Left cardiac atrium (tissue), 4 donors: Measurements from ENCODE around the gene PTPRG. TPM values are rescaled to one million over a fixed set of nuclear protein-coding genes. Genes with fewer than 3 reads are reported as not detected.

Source experiments
- ATAC-seq, 2 donors: fragments of 200-7000 bp; cut with Tn5 transposase; one replicate each; pipeline ENCODE4 v1.9.1; 2020; ENCODE audit warnings: mild to moderate bottlenecking in 2 of 2, moderate library complexity in 2 of 2
- DNase-seq: peaks from one replicate; pipeline ENCODE4 v3.0.0-alpha.2; 2020
- intact Hi-C, 2 donors: fragments of 100-400 bp; cut with DNase I; formaldehyde crosslinking; loops; one replicate each; pipeline versions ENCODE4 v1.14.1 to v1.15.1; 2022 to 2023
- total RNA-seq, 2 donors: library from RNA; stranded (reverse); fragmentation: NEBNext Ultra II Directional; extraction: Animal tissue kit (Norgen Biotek cat#: 25700); gene quantifications; one replicate each; pipeline ENCODE4 v1.2.1, GENCODE V29; 2021
- donor health status: DM: no; HTN: yes; CAD: no.
- donor health status: DM: no; HTN: yes; CAD: no; lungs with severe emphysema.
- donor health status: DM: yes; HTN: yes; CAD: no.
- donor health status: Dilated cardiomyopathy.

The PTPRG gene
- total RNA-seq, 2 donors from 2014 or later = 37.6 to 46.9 TPM

DNA sequence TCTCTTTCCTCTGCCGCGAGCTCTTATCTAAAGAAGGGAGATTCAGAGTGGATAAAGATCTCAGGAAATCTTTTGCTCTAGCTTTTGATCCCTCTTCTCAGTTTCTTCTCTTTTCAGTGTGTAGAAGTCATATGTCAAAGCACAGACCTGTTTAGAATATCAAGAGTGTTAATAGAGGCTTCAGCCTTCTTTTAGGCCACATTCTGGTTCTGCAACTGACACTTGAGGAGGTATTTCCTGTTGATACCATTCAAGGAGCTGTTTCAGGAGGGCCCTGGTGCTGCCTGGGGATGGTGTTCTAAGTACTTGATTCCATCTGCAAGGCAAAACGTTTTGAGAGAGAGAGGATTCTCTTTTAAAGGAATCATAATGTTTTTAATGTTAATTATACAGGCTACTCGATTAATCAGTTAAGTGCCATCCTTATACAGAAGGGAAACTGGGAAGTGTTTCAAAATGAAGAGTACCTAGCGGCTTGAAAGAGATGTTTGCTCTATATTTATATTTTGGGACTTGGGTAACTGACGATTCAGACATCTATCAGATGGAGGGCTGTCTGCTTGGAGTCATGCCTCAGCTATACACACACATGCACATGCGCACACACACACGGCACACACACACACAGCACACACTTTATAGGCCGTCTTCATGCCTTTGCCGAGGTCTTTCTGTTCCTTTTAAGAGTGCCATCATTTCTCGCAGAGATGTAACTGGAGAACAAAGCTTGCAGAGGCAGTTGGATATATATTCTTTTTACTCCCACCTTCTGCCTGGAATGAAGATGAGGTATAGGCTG lies 313.9 kb downstream of the PTPRG start:
- no peak for DNase-seq
- peak in 1 of 2 donors; percentile 21 for ATAC-seq
- intact Hi-C loops = no loop called here

DNA sequence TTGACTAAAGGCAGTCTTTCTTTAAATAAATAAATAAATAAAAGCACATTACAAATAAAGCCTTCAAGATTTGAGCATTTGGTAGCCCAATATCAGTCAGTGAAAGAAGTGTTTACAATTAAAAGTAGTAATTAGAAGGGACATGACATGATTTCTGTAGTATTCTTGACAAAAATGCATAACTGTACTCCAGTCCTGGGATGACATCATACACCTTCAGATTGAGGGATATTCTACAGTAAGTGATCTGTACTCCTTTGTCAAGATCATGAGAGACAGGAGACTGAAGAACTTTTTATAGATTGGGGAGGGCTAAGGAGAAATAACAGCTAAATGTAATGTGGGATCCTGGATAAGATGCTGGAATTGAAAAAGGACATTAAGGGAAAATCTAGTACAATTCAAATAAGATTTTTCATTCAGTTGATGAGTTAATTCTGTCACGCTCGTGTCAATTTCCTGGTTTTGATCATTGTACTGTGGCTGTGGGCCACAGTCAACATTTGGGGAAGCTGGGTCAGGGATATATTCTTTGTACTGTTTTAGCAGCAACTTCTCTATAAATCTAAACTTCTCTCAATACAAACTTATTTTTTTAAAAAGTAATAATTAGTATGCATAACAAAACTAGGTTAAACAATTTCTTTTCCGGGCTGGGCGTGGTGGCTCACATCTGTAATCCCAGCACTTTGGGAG lies 314.8 kb downstream of the PTPRG start:
- intact Hi-C loops = no loop called here
- ATAC-seq = no peak
- no peak for DNase-seq

DNA sequence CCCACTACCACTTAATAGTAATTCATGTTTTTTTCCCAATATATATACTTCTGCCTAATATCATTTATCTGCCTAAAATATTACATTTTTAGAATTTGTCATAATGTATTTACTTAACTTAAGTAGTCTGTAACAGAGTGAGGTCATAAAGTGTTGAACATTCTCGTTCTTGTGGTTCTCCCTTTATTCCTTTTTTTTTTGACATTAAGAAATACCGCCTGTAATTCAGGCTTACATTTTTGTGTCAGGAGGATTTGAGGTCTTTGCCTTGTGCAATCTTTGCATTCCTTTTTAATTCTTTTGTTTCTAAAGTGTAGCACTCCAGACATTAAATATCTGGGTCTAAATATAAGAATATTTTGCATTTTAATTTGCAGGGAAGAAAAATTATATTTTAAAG lies 315.4 kb downstream of the PTPRG start:
- intact Hi-C loops = no loop called here

DNA sequence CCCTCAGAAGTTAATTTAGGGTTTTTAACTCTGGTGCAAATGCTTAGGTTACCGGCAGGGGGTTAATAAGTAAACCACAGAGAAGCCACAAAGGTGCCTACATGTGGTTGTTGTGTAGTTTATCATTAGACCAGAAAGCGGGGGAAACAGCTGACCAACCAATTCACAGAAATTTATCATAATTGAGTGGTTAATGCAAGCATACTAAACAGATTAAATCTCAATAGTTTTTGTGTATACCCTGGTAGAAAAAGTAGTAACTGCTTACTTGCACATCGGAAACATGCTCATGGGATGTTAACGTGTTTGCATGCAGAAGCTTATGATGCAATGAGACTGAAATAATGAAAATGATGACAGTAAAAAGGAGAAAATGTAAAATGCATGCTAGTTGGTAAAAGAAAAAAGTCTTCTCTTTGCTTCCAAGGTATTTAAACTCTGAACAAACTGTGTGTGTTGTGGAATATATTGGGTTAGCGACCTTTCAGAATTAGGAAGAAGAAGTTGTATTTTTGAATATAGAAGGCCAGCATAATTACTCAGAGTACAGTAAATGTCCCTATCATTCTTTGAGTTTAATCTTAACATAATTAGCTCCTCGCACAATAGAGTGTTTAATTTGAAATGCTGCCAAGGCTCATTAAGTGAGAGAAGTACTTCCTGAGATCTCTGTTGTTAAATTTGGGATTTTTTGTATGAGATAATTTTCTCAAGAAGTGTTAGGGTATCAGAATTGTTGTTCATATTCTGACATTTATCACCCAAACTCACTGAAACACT lies 316.2 kb downstream of the PTPRG start:
- intact Hi-C loops = no loop called here
- DNase-seq (no peak), ATAC-seq (no peak)

More for the DNA sequence above, 315.4 kb downstream of the PTPRG start:
- no peak for DNase-seq
- no peak for ATAC-seq

DNA sequence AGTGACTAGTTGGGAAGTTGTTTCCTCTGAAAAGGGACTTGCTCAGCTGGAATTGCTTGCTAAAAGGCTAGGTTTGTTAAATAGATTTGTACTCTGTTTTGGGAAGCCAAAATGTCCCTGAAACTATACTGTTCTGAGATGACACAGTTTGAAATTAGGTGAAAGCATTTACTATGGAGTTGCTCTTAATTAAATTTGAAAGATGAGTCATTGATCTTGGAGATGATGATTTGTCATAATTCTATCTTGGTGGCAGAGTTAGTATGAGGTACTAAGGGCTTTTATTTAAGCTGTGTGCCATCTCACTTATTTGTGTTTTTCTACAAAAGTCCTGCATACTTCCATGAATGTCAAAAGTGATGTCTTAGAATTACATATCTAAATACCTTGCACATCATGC lies 320.9 kb downstream of the PTPRG start:
- ATAC-seq (no peak), DNase-seq (no peak)
- intact Hi-C loops = no loop called here

DNA sequence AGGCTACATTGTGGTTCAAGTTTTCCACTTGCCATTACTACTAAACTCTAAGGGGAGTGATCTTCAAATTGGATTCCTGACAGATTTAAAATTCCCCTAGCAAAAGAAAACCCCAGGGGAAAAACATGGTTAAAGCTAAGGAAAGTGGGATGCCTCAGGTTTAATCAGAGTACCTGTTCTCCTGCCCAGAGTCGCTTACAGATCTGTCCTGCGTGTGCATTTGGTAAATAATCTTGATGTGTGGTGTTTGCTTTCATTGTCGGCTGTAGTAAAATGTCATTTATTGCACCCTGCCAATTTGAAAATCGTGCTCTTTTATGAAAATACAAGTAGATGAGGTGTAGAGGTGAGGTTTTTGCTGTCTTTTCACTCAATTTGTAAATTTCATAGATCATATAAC lies 323.4 kb downstream of the PTPRG start:
- no peak for ATAC-seq
- intact Hi-C loops = no loop called here
- no peak for DNase-seq

DNA sequence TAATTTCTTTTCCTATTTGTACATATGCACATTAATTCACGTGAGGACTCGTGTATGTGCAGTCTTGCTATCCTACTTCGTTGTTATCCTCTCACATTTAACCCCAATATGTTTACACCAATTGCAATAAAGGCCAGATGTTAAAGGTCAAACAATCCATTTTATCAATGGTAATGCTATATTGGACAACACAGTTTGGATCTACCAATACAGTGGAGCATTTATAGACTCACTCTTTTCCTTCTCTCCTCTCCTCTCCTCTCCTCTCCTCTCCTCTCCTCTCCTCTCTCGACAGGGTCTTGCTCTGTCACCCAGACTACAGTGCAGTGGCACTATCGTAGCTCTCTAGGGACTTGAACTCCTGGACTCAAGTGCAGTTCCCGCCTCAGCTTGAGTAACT lies 324.0 kb downstream of the PTPRG start:
- intact Hi-C loops = no loop called here
- ATAC-seq (no peak), DNase-seq (no peak)

- no peak for DNase-seq
Measured at GRCh38 chr3:61887206-61887605, 325.8 kb downstream of the PTPRG start.

GRCh38 chr3:61889259-61889658 lies 327.9 kb downstream of the PTPRG start:
- intact Hi-C loops = no loop called here
- ATAC-seq (no peak), DNase-seq (no peak)

More at GRCh38 chr3:61887206-61887605, 325.8 kb downstream of the PTPRG start:
- no peak for ATAC-seq
- intact Hi-C loops = no loop called here

- DNase-seq (no peak), ATAC-seq (no peak)
- intact Hi-C loops = no loop called here
Measured at GRCh38 chr3:61890167-61890566, 328.8 kb downstream of the PTPRG start.

GRCh38 chr3:61890586-61890985 lies 329.2 kb downstream of the PTPRG start:
- DNase-seq (no peak), ATAC-seq (no peak)
- intact Hi-C loops = no loop called here

DNA sequence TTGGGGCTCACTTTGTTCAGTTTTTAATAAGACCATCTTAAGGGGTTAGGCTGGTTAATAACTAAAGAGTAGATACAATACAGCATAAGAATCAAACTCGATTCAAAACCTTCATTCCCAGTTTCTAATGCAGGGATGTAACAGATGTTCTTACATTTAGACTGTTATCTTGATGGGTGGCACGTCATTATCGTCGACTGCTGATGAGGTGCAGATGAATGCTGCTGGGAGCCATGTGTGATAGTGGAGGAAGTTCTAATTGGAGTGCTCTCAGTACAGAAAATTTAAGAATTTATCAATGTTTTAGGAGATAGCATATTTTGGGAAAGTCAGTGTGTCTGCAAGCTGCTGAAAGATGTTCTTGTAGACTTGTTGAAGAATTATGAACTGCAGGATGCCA lies 331.5 kb downstream of the PTPRG start:
- no peak for DNase-seq
- intact Hi-C loops = no loop called here
- no peak for ATAC-seq

- intact Hi-C loops = no loop called here
- peak in 1 of 2 donors; percentile 51 for ATAC-seq
- no peak for DNase-seq
Measured at GRCh38 chr3:61893840-61894566, 332.6 kb downstream of the PTPRG start.

DNA sequence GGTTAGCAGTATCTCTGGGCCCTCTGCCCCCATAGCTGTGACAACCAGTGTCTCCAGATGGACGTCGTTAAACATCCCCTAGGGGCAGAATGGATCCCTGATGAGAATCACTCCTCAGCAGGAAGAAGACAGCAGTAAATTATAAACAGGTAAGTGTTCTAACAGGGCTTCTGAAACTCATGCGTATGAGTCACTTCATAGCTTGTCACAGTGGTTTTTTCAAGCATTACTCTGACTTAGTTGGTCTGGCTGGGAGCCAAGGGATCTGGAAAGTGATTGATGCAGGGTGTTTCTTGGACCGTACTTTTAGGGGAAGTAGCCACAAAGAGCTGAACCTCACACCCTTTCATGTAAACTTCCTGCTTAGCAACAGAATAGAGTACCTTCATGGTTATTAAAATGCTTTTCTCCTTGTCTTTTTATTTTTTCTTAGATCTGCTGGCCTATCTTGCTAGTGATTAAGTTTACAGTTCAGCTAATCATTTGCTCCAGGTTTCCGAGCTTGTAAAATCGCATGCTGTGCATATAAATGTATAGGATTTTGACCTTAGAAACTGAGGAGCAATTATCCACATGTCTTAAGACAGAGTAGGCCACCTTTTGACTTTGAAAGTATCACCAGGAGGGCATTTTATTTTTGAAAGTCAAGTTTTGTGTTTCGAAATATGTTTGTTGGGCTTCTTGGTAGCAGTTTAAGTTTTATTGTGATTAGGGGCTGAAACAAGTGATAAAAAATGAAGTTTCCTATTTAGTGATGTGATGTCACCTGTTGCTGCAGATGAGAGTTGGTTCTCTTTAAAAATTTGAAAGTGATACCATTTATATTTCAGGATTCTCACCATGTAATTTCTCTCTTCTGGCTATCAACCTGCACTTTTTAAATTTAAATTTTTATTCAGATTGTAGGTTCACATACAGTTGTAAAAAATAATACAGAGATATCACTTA lies 333.9 kb downstream of the PTPRG start:
- DNase-seq = peak; percentile 80
- ATAC-seq = peak; percentile 44 to 86
- intact Hi-C loops = no loop called here

DNA sequence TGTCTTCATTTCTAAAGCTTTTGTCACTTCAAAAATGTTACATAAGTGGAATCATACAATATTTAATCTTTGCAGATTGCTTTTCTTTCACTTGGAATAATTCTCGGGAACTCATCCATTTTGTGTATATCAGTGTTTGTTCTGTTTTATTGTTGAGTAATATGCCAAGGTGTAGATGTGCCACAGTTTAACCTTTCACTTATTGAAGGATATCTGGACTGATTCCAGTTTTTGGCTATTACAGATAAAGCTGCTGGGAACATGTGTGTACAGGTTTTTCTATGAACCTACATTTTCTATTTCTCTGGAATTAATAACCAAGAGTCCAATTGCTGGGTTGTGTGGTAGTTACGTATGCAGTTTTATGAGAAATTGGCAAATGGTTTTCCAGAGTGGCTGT lies 334.9 kb downstream of the PTPRG start:
- DNase-seq = no peak
- intact Hi-C loops = no loop called here
- ATAC-seq = no peak

GRCh38 chr3:61897848-61898247 lies 336.5 kb downstream of the PTPRG start:
- DNase-seq (no peak), ATAC-seq (no peak)
- intact Hi-C loops = no loop called here

- ATAC-seq (no peak), DNase-seq (no peak)
- intact Hi-C loops = no loop called here
Measured at GRCh38 chr3:61899700-61900462, 338.5 kb downstream of the PTPRG start.

- intact Hi-C loops = no loop called here
Measured at GRCh38 chr3:61901496-61901895, 340.1 kb downstream of the PTPRG start.

More at GRCh38 chr3:61901496-61901895, 340.1 kb downstream of the PTPRG start:
- DNase-seq = no peak
- no peak for ATAC-seq
